IPS-20b (cell line): Measurements from ENCODE around the gene ZYG11B.
"Not testable (repeated sequence)": the region's sequence is repeated elsewhere in the genome, so short reads cannot be mapped to it uniquely, and the experiment has no call there.

Experiments
- H3K27ac ChIP-seq: one replicate; pipeline ENCODE4 v1.5.1; 2013; ENCODE audit warnings: low read length
- H3K27me3 ChIP-seq: 2 replicates; pipeline ENCODE4 v1.6.1; 2013; ENCODE audit warnings: mild to moderate bottlenecking, low read length, inconsistent platforms; ENCODE audit not compliant: insufficient read depth
- H3K36me3 ChIP-seq: 2 replicates; pipeline ENCODE4 v1.6.1; 2013; ENCODE audit warnings: low read depth, mild to moderate bottlenecking, inconsistent platforms, low read length, moderate library complexity; ENCODE audit not compliant: insufficient read depth
- H3K4me1 ChIP-seq: 2 replicates; pipeline ENCODE4 v1.6.1; 2013; ENCODE audit warnings: mild to moderate bottlenecking, control low read depth, inconsistent platforms, low read length, moderate library complexity; ENCODE audit not compliant: insufficient read depth
- H3K4me3 ChIP-seq: 2 replicates; pipeline ENCODE4 v1.5.1; 2013; ENCODE audit warnings: mild to moderate bottlenecking, low read length, inconsistent platforms
- H3K9ac ChIP-seq: 2 replicates; pipeline ENCODE4 v1.6.1; 2013; ENCODE audit warnings: low read depth, mild to moderate bottlenecking, inconsistent platforms, low read length, moderate library complexity
- H3K9me3 ChIP-seq: 2 replicates; pipeline ENCODE4 v1.6.1; 2013; ENCODE audit warnings: mild to moderate bottlenecking, low read depth, low read length, inconsistent platforms; ENCODE audit not compliant: insufficient read depth

ZYG11B gene

DNA sequence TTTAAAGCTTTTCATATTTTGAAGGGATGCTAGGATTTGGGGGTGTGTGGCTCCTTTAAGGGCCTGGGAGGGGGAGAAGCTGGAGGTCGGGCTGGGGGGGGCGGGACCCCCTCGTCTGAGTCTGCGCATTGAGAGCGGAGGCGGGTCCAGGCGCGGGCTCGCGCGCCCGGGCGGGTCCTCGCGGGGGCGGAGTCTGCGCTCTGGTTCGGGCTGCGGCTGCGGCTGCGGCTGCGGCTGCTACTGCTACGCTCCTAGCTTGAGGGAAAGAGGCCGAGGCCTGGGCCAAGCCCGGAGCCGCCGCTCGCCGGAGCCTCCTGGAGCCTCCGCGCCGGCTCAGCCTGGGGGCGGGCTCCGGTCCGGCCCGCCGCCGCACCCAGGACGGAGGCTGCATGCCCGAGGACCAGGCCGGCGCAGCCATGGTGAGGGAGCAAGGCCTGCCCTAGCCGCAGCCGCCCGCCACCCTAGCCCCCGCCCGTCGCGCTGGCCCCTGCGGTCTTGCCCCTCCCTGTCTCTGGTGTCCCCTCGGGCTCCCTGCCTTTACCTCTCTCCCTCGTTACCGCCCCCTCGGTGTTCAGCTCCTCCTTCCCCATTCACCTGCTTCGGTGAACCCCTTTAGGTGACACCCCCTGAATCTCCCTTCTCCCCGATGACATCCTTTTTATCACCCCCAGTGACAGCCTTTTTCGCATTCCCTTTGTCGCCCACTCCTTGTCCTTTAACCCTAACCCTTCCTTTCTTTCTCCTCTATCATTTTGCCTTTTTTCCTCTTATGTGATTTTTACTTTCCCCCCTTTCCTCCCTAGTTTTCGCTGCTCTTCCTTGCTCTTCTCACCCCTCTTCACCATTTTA lies at the start of gene ZYG11B:
TSS of gene ZYG11B (plus strand) at position 189 of the 849 bp plus-strand sequence. CDS start at position 390, 201 bp downstream.
- Histone ChIP-seq H3K9ac (peak within 1 kb of the TSS; percentile 77; the same call in 1 of the 2 replicates), H3K9me3 (no peaks in the 10 kb centered on the region), H3K27me3 (no peaks in the 10 kb centered on the region), H3K4me1 (no peaks in the 10 kb centered on the region; the same call in 1 of the 2 replicates), H3K4me3 (peak within 1 kb of the TSS; percentile 92), H3K36me3 (no peaks in the 10 kb centered on the region), H3K27ac (peak within 1 kb of the TSS; percentile 12)

DNA sequence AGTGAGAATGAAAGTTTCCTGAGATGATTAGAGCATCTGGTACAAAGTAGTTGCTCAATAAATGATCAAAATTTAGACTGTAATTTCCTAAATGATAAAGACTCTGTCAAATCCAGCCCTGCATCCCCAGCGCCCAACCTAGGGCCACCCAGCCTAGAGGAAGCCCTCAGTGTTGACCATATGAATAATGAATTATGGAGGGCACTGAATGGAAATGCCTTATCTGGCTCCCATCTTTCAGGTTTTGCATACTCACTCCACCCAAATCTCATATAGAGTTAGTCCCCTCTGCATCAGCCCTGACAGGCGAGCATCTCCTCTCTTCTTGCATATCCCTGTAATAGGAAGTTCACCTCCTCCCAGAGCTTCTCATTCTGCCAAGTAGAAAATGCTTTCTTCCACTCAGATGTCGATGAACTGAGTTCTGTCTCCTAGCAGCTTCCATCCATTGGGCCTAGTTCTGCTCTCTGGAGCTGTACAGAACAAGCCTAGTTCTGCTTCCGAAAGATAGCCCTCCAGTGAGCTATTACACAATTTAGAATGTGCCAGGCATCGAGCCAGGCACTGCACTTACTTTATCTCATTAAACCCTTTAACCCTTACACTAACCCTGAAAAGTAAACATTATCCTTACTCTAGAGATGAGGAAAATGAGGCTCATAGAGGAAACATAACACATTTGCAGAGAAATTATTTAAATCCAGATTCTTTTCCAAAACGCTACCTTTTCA lies 49.0 kb upstream of the ZYG11B start:
- Histone ChIP-seq H3K27me3 (no peaks in the 10 kb centered on the region), H3K9ac (no peak overlapping the region), H3K36me3 (no peaks in the 10 kb centered on the region), H3K9me3 (no peaks in the 10 kb centered on the region), H3K4me1 (peaks cover 8% of the 10 kb centered on the region; the same call in 1 of the 2 replicates), H3K4me3 (no peak overlapping the region), H3K27ac (no peak overlapping the region)

DNA sequence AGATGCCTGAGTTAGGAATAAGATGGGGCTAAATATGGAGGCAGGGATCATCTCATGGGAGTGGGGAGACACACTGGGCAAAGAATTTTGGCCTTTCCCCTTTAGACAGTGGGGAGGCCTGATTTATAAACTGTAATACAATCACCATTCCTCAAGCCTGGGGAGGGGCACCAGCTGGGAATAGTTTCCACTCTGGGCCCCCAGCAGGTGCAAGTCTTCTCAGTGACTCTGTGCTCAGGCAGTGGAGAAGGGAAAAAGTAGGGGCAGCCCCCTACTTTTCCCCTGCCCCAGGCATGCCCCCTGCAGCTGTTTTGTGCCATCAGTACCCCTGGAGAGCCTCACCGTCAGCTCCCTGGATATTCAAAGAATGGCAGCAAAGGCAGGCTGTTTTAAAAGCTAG lies 47.2 kb upstream of the ZYG11B start:
- no peak overlapping the region for H3K9ac ChIP-seq
- H3K27me3 ChIP-seq, result no peaks in the 10 kb centered on the region
- H3K4me3 ChIP-seq, result no peak overlapping the region
- H3K36me3 ChIP-seq, result no peaks in the 10 kb centered on the region
- H3K9me3 ChIP-seq, result no peaks in the 10 kb centered on the region; the same call in 1 of the 2 replicates
- H3K4me1 ChIP-seq, result peaks cover 8% of the 10 kb centered on the region; the same call in 1 of the 2 replicates
- no peak overlapping the region for H3K27ac ChIP-seq

DNA sequence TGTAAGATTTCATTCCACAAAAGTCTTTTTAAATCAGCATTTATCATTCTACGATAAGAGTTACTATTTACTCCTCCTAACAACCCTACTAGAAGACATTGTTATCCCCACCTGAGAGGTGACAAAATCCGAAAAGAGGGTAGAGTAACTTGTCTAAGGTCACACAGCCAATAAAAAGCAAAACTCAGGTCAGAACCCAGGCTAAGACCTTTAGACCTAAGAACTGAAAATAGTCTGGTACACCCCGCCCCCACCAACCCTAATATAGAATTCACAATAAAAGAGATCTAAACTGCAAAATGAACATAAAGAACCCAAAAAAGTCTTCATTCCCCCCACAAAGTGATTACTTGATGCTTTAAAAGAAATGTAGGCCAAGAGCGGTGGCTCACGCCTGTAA lies 46.8 kb upstream of the ZYG11B start:
- no peak overlapping the region for H3K9ac ChIP-seq
- peaks cover 8% of the 10 kb centered on the region; the same call in 1 of the 2 replicates for H3K4me1 ChIP-seq
- no peaks in the 10 kb centered on the region for H3K27me3 ChIP-seq
- H3K4me3 ChIP-seq, result no peak overlapping the region
- H3K9me3 ChIP-seq, result no peaks in the 10 kb centered on the region; the same call in 1 of the 2 replicates
- H3K27ac ChIP-seq, result no peak overlapping the region
- H3K36me3 ChIP-seq, result 0 out of 2 replicates have a peak, but pooled peaks cover under 1% of the 10 kb centered on the region

DNA sequence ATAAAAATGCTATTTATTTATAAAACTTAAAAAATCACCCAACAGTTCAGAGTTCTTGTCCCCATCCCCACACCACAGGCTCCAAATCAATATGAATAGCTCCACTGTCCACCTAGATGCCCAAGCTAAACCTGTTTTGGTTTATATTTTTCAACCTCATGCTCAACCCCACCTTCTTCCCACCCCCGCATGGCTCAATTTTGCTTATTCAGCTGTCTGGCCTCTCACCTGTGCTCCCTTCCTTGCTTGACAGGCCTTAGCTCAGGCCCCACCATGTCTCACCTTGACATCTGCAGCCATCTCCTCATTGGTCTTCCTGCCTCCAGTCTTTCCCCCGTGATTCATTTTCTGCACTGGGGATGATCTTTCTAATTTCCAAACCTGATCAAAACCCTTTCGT lies 45.9 kb upstream of the ZYG11B start:
- Histone ChIP-seq H3K36me3 (peaks cover 9% of the 10 kb centered on the region; the same call in 1 of the 2 replicates), H3K4me3 (no peak overlapping the region), H3K27me3 (no peaks in the 10 kb centered on the region), H3K9ac (no peak overlapping the region), H3K4me1 (peaks cover 5% of the 10 kb centered on the region; the same call in 1 of the 2 replicates), H3K9me3 (no peaks in the 10 kb centered on the region; the same call in 1 of the 2 replicates), H3K27ac (no peak overlapping the region)

DNA sequence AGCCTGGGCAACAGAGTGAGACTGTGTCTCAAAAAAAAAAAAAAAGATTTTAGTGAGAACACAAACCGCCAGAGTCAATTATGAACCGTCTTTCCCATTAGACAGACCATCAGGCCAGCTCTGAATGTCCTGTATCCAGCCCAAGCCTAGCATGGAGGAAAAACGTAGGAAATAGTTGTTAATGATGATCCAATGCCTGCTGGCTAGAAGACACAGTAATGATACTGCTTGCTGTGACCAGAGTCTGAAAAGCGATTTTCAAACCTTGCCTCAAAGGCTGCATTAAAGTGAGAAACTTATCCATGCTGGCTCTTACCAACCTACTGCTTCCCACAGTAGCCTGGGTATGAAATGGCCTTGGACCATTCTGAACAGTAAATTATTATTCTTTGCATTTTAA lies 45.1 kb upstream of the ZYG11B start:
- no peaks in the 10 kb centered on the region for H3K27me3 ChIP-seq
- H3K4me1 ChIP-seq, result peaks cover 5% of the 10 kb centered on the region; the same call in 1 of the 2 replicates
- H3K9ac ChIP-seq, result no peak overlapping the region
- H3K36me3 ChIP-seq, result peaks cover 17% of the 10 kb centered on the region; the same call in 1 of the 2 replicates
- H3K4me3 ChIP-seq, result no peak overlapping the region
- H3K27ac ChIP-seq, result no peak overlapping the region
- H3K9me3 ChIP-seq, result no peaks in the 10 kb centered on the region; the same call in 1 of the 2 replicates

DNA sequence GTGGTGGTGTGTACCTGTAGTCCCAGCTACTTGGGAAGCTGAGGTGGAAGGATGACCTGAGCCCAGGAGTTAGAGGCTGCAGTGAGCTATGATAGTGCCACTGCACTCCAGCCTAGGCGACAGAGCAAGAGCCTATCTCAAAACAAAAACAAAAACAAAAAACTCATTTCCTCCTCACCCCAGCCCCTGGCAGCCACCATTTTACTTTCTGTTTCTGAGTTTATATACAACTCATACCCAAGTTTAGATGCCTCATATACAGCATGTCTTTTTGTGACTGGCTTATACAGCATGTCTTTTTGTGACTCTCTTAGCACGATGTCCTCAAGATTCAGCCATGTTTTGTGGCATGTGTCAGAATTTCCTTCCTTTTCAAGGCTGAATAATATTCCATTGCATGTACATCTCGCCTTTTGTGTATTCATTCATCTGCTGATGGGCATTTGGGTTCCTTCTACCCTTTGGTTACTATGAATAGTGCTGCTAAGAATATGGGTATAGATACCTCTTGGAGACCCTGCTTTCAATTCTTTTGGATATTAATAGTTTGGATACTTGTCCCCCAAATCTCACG lies 42.8 kb upstream of the ZYG11B start:
- Histone ChIP-seq H3K36me3 (peaks cover 38% of the 10 kb centered on the region), H3K9ac (no peak overlapping the region)

DNA sequence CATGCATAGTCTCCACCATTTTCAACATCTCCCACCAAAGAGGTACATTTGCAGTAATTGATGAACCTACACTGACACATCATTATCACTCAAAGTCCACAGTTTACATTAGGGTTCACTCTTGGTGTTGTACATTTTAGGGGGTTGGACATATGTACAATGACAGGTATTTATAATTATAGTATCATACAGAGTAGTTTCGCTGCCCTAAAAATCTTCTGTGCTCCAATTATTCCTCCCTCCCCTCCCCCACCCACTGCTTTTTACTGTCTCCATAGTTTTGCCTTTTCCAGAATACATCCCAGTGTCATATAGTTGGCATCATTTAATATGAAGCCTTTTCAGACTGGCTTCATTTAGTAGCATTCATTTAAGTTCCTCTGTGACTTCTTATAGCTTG lies 41.7 kb upstream of the ZYG11B start:
- Histone ChIP-seq H3K9me3 (no peaks in the 10 kb centered on the region; the same call in 1 of the 2 replicates), H3K27ac (no peak overlapping the region), H3K27me3 (no peaks in the 10 kb centered on the region), H3K36me3 (peaks cover 46% of the 10 kb centered on the region), H3K4me3 (no peak overlapping the region), H3K4me1 (no peaks in the 10 kb centered on the region; the same call in 1 of the 2 replicates), H3K9ac (no peak overlapping the region)

More for the DNA sequence above, 42.8 kb upstream of the ZYG11B start:
- no peaks in the 10 kb centered on the region; the same call in 1 of the 2 replicates for H3K9me3 ChIP-seq
- no peak overlapping the region for H3K27ac ChIP-seq
- H3K4me3 ChIP-seq, result no peak overlapping the region
- H3K27me3 ChIP-seq, result no peaks in the 10 kb centered on the region
- peaks cover 5% of the 10 kb centered on the region; the same call in 1 of the 2 replicates for H3K4me1 ChIP-seq

DNA sequence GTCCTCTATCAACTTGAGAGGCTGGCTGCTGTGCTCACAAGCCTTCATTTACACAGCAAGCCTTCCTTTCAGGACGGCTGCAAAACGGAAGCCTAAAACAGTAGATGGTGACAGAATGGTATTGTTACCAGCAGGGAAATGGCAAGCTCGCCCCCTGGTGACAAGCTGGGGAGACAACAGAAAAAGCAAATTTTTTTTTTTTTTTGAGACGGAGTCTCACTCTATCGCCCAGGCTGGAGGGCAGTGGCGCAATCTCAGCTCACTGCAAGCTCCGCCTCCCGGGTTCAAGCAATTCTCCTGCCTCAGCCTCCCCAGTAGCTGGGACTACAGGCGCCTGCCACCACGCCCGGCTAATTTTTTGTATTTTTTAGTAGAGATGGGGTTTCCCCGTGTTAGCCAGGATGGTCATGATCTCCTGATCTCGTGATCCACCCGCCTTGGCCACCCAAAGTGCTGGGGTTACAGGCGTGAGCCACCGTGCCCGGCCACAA lies 39.9 kb upstream of the ZYG11B start:
- peaks cover 60% of the 10 kb centered on the region for H3K36me3 ChIP-seq

DNA sequence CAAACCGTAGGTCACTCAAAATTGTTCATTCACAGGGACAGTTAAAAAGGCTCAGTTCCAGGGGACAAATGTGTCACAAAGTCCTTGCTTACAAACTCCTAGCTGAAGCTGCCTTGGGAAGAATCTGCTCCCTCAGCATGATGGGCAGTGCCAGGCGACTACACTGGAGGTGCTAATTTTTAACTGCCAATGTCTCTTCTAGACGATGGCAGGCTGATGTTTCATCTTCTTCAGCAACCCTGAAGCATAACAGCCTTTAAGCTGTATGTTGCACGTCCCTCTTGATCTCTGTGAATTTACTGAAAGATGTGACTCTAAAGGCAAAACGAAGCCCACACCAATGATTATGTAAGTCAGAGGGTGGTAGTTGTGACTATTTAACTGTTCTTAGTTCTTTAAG lies 39.4 kb upstream of the ZYG11B start:
- Histone ChIP-seq H3K9ac (no peak overlapping the region), H3K27ac (no peak overlapping the region), H3K4me1 (no peaks in the 10 kb centered on the region; the same call in 1 of the 2 replicates), H3K9me3 (no peaks in the 10 kb centered on the region; the same call in 1 of the 2 replicates), H3K36me3 (peaks cover 65% of the 10 kb centered on the region), H3K4me3 (no peak overlapping the region), H3K27me3 (no peaks in the 10 kb centered on the region)

More for the DNA sequence above, 39.9 kb upstream of the ZYG11B start:
- not testable (repeated sequence) for H3K4me1 ChIP-seq, H3K27me3 ChIP-seq, H3K4me3 ChIP-seq, H3K9me3 ChIP-seq, H3K9ac ChIP-seq, H3K27ac ChIP-seq

DNA sequence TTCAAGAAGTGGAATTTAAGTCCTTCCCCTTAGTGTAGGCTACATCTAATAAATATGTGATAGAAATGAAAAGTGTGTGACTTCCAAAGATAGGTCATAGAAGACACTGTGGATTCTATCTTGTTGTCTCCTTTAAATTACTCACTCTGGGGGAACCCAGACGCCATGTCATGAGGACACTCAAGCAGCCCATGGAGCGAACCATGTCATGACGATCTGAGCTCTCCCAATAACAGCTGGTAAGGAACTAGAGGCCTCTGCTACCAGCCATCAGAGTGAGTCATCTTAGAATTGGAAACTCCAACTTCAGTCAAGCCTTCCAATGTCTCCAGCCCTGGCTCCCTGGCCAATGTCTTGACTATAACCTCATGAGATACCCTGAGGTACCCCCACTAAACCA lies 34.4 kb upstream of the ZYG11B start:
- no peak overlapping the region for H3K4me3 ChIP-seq
- no peaks in the 10 kb centered on the region for H3K9me3 ChIP-seq
- no peaks in the 10 kb centered on the region for H3K27me3 ChIP-seq
- H3K9ac ChIP-seq, result no peak overlapping the region
- peaks cover 58% of the 10 kb centered on the region for H3K36me3 ChIP-seq
- H3K27ac ChIP-seq, result no peak overlapping the region
- H3K4me1 ChIP-seq, result no peaks in the 10 kb centered on the region
